H1 (cell line): ENCODE data around the gene KLC4. TPM values are rescaled to one million over a fixed set of nuclear protein-coding genes. Genes with fewer than 3 reads are reported as not detected.

Experiments used
- CTCF ChIA-PET: fragments of 300-600 bp; sonication (Branson Sonifier 250); formaldehyde crosslinking; loops from one replicate; lab custom pipeline; 2021; ENCODE audit not compliant: partially characterized antibody; lab: Charles Lee
- POLR2A ChIA-PET: fragments of 300-600 bp; sonication (Branson Sonifier 250); formaldehyde crosslinking; loops from one replicate; lab custom pipeline; 2021; ENCODE audit warnings: inconsistent platforms; ENCODE audit not compliant: partially characterized antibody; lab: Charles Lee
- DNase-seq, 2 experiments: peaks; one replicate each; pipeline versions ENCODE4 v3.0.0 to v3.0.0-alpha.2; 2010 to 2022; ENCODE audit warnings: low spot score in 2 of 2, low read depth in 1 of 2, mixed read lengths in 1 of 2
- FAIRE-seq: peaks from 2 replicates; lab custom pipeline; 2011; peaks lifted over from hg19 to GRCh38; lab: Jason Lieb, UNC
- H2AFZ ChIP-seq: 2 replicates; pipeline ENCODE4 v1.8.1; 2012; ENCODE audit warnings: low read length, inconsistent platforms
- H2AK5ac ChIP-seq: 2 replicates; pipeline ENCODE4 v1.6.1; 2013; ENCODE audit warnings: low read depth, low read length
- H2BK120ac ChIP-seq: replicated peaks from 2 replicates; pipeline ENCODE3; 2013; ENCODE audit warnings: low read depth, low read length, inconsistent platforms
- H2BK12ac ChIP-seq: 2 replicates; pipeline ENCODE4 v1.6.1; 2013; ENCODE audit warnings: low read depth, low read length
- H2BK15ac ChIP-seq: 2 replicates; pipeline ENCODE4 v1.6.1; 2013; ENCODE audit warnings: low read length
- H2BK20ac ChIP-seq: 2 replicates; pipeline ENCODE4 v1.6.1; 2013; ENCODE audit warnings: low read length
- H2BK5ac ChIP-seq: 2 replicates; pipeline ENCODE4 v1.6.1; 2013; ENCODE audit warnings: low read depth, low read length
- H3K14ac ChIP-seq: 2 replicates; pipeline ENCODE4 v1.6.1; 2013; ENCODE audit warnings: inconsistent platforms; ENCODE audit not compliant: insufficient read length
- H3K18ac ChIP-seq: 2 replicates; pipeline ENCODE4 v1.6.1; 2013; ENCODE audit warnings: low read length; ENCODE audit errors: extremely low read depth
- H3K23ac ChIP-seq: 2 replicates; pipeline ENCODE4 v1.6.1; 2013; ENCODE audit warnings: inconsistent platforms; ENCODE audit not compliant: insufficient read length
- H3K23me2 ChIP-seq: 2 replicates; pipeline ENCODE4 v1.6.1; 2013; ENCODE audit warnings: low read depth, low read length
- H3K27ac ChIP-seq: 2 replicates; pipeline ENCODE4 v1.6.1; 2011; ENCODE audit warnings: low read depth, low read length, inconsistent platforms
- H3K27me3 ChIP-seq, 4 experiments: replicated peaks in 1 of 4; 1 replicate in 1 of 4; 2 replicates in 3 of 4; pipeline versions ENCODE4 v1.6.1 to v1.8.1; 2011 to 2013; ENCODE audit warnings: low read length in 3 of 4, mild to moderate bottlenecking in 3 of 4, inconsistent platforms in 2 of 4, mixed read lengths in 2 of 4, moderate library complexity in 1 of 4; ENCODE audit not compliant: control insufficient read depth in 3 of 4, insufficient read depth in 3 of 4; ENCODE audit errors: extremely low read depth in 1 of 4
- H3K36me3 ChIP-seq, 4 experiments: 2 replicates each; pipeline versions ENCODE4 v1.6.1 to v1.8.1; 2011 to 2013; ENCODE audit warnings: mild to moderate bottlenecking in 4 of 4, low read length in 3 of 4, moderate library complexity in 2 of 4, control low read depth in 1 of 4, inconsistent platforms in 1 of 4; ENCODE audit not compliant: insufficient read depth in 4 of 4, control insufficient read depth in 2 of 4
- H3K4ac ChIP-seq: replicated peaks from 2 replicates; pipeline ENCODE3; 2013; ENCODE audit warnings: low read length, low read depth, mixed read lengths, inconsistent platforms; ENCODE audit not compliant: insufficient read length
- H3K4me1 ChIP-seq, 4 experiments: replicated peaks in 1 of 4; 1 replicate in 1 of 4; 2 replicates in 3 of 4; pipeline versions ENCODE4 v1.6.1 to v1.8.1; 2011 to 2013; ENCODE audit warnings: low read length in 3 of 4, inconsistent platforms in 2 of 4, mixed read lengths in 1 of 4; ENCODE audit not compliant: insufficient read depth in 4 of 4, control insufficient read depth in 3 of 4
- H3K4me2 ChIP-seq, 2 experiments: 2 replicates each; pipeline versions ENCODE4 v1.6.1 to v1.8.1; 2011 to 2013; ENCODE audit warnings: low read depth in 2 of 2, low read length in 2 of 2, control low read depth in 1 of 2, inconsistent platforms in 1 of 2, mild to moderate bottlenecking in 1 of 2; ENCODE audit not compliant: insufficient read depth in 1 of 2
- H3K4me3 ChIP-seq, 4 experiments: fragments of 200-600, 300-600 bp in 1 of 4; sonication (generic), shearing (Covaris generic), sonication (Bioruptor Twin) in 1 of 4; 2 replicates each; pipeline versions ENCODE4 v1.5.1 to v1.8.1; 2011 to 2016; ENCODE audit warnings: low read length in 4 of 4, low read depth in 3 of 4, control low read depth in 2 of 4, inconsistent platforms in 2 of 4, mild to moderate bottlenecking in 2 of 4, mixed read lengths in 1 of 4, moderate library complexity in 1 of 4; ENCODE audit not compliant: insufficient read depth in 2 of 4; ENCODE audit errors: extremely low read depth in 1 of 4
- H3K56ac ChIP-seq: replicated peaks from 2 replicates; pipeline ENCODE3; 2013; ENCODE audit warnings: low read depth, mild to moderate bottlenecking, mixed read lengths, low read length, inconsistent platforms; ENCODE audit not compliant: insufficient read length
- H3K79me1 ChIP-seq: 2 replicates; pipeline ENCODE4 v1.6.1; 2013; ENCODE audit warnings: low read depth, low read length, control low read depth
- H3K79me2 ChIP-seq, 2 experiments: 2 replicates each; pipeline versions ENCODE4 v1.6.1 to v1.8.1; 2012 to 2013; ENCODE audit warnings: low read length in 2 of 2, mild to moderate bottlenecking in 2 of 2, inconsistent platforms in 1 of 2; ENCODE audit not compliant: insufficient read depth in 2 of 2, control insufficient read depth in 1 of 2
- H3K9ac ChIP-seq, 4 experiments: replicated peaks in 1 of 4; 1 replicate in 1 of 4; 2 replicates in 3 of 4; pipeline versions ENCODE4 v1.6.1 to v1.8.1; 2011 to 2013; ENCODE audit warnings: low read depth in 3 of 4, low read length in 3 of 4, control low read depth in 2 of 4, mild to moderate bottlenecking in 2 of 4, moderate library complexity in 2 of 4, inconsistent platforms in 1 of 4; ENCODE audit errors: extremely low read depth in 1 of 4
- H3K9me3 ChIP-seq, 2 experiments: 2 replicates each; pipeline versions ENCODE4 v1.6.1 to v1.8.1; 2012 to 2013; ENCODE audit warnings: mild to moderate bottlenecking in 2 of 2, moderate library complexity in 2 of 2, control low read depth in 1 of 2, inconsistent platforms in 1 of 2, low read depth in 1 of 2, low read length in 1 of 2, mixed read lengths in 1 of 2; ENCODE audit not compliant: insufficient read depth in 2 of 2
- H4K20me1 ChIP-seq, 2 experiments: replicated peaks in 1 of 2; 2 replicates each; pipeline versions ENCODE3 to v1.8.1; 2011 to 2013; ENCODE audit warnings: inconsistent platforms in 2 of 2, low read length in 2 of 2, mild to moderate bottlenecking in 1 of 2; ENCODE audit not compliant: insufficient read depth in 2 of 2, control insufficient read depth in 1 of 2
- H4K5ac ChIP-seq: 2 replicates; pipeline ENCODE4 v1.6.1; 2013; ENCODE audit warnings: low read length, low read depth, mixed read lengths, inconsistent platforms; ENCODE audit not compliant: insufficient read length
- H4K8ac ChIP-seq: 2 replicates; pipeline ENCODE4 v1.8.0; 2013; ENCODE audit warnings: mild to moderate bottlenecking, moderate library complexity, low read length, inconsistent platforms; ENCODE audit not compliant: insufficient read depth; ENCODE audit errors: extremely low read depth
- H4K91ac ChIP-seq: replicated peaks from 2 replicates; pipeline ENCODE3; 2013; ENCODE audit warnings: low read length, mixed read lengths, inconsistent platforms; ENCODE audit not compliant: insufficient read length
- RBBP5 ChIP-seq: IDR thresholded peaks from 2 replicates; pipeline ENCODE4 v1.7.1; 2012; ENCODE audit warnings: low read depth, mild to moderate bottlenecking, inconsistent platforms, low read length, moderate library complexity, borderline replicate concordance
- SIN3A ChIP-seq, 2 experiments: IDR thresholded peaks in 1 of 2; conservative IDR thresholded peaks in 1 of 2; 2 replicates each; pipeline ENCODE4 v1.6.1; 2011 to 2012; ENCODE audit warnings: low read length in 2 of 2, improper control_type of control experiment in 1 of 2, low read depth in 1 of 2, mild to moderate bottlenecking in 1 of 2
- TAF7 ChIP-seq: optimal IDR thresholded peaks from 2 replicates; pipeline ENCODE3; 2011; ENCODE audit warnings: low read depth, mild to moderate bottlenecking, inconsistent platforms, low read length, moderate library complexity, borderline replicate concordance
- WGBS, 2 experiments: shearing (Covaris generic) in 1 of 2; methylation state at CpG; one replicate each; pipeline versions ENCODE4 v1.1.6 to v1.1.7; 2013 to 2015; ENCODE audit warnings: low lambda C conversion rate in 2 of 2, mixed read lengths in 2 of 2, inconsistent platforms in 1 of 2, low coverage in 1 of 2, missing lambda C conversion rate in 1 of 2; ENCODE audit not compliant: insufficient replicate concordance in 2 of 2, insufficient coverage in 1 of 2, insufficient read length in 1 of 2; ENCODE audit errors: extremely low coverage in 1 of 2, missing lambda C conversion rate in 1 of 2; 5-methylcytosine and 5-hydroxymethylcytosine counted together
- polyA plus RNA-seq, 7 experiments: library from polyadenylated mRNA; depleted of rRNA in 3 of 7; stranded (reverse) in 5 of 7; unstranded in 2 of 7; fragments of >200 nt in 5 of 7; fragments of 200-250 nt in 2 of 7; gene quantifications; 1 replicate in 5 of 7; 2 replicates in 1 of 7; 4 replicates in 1 of 7; pipeline versions ENCODE4 v1.2.1 to v1.2.3, GENCODE V29; 2011 to 2013; ENCODE audit warnings: missing spikeins in 2 of 7, mixed read lengths in 2 of 7
- total RNA-seq: library from RNA; stranded (reverse); fragmentation: NEBNext Ultra II Directional; extraction: Animal tissue kit (Norgen Biotek cat#: 25700); gene quantifications from 2 replicates; pipeline ENCODE4 v1.2.1, GENCODE V29; 2021

The KLC4 gene
- total and polyA plus RNA-seq, 2 of the 8 experiments (the other 6 are each of a cell fraction or from before 2014, with no cell fraction given) = 15.7 to 28.5 TPM

GRCh38 chr6:43077333-43077809 is 17.9 kb downstream of the KLC4 start:
- Histone ChIP-seq H3K36me3 (peaks cover 0 to 2% (median 0%) of the 10 kb centered on the region in 4 experiments; a peak in 2 of 8 replicates), H3K9me3 (no peaks in the 10 kb centered on the region), H3K27ac (no peak overlapping the region), H2BK120ac (no peak overlapping the region), H3K4me1 (peaks cover 6 to 17% (median 9%) of the 10 kb centered on the region in 4 experiments; a peak in 6 of 7 replicates), H3K4ac (no peak overlapping the region), H3K79me1 (peaks cover 10% of the 10 kb centered on the region), H3K79me2 (peaks cover 12 to 55% of the 10 kb centered on the region in 2 experiments), H4K8ac (no peak overlapping the region), H3K14ac (no peak overlapping the region), H3K23me2 (peaks cover 10% of the 10 kb centered on the region; the same call in 1 of the 2 replicates), H3K56ac (no peak overlapping the region), H3K18ac (peak overlapping the region; percentile 32; the same call in 1 of the 2 replicates), H3K4me3 (peak overlapping the region; percentile 84 to 95 (median 94)), H4K5ac (no peak overlapping the region), H2BK12ac (no peak overlapping the region), H2BK5ac (no peak overlapping the region), H4K91ac (no peak overlapping the region), H2AK5ac (no peak overlapping the region), H2BK15ac (0 out of 2 replicates have a peak overlapping the region, but pooled peaks have one; percentile 46), H2BK20ac (0 out of 2 replicates have a peak overlapping the region, but pooled peaks have one; percentile 32), H3K27me3 (0 out of 7 replicates have a peak, but pooled peaks cover 0 to 2% (median 0%) of the 10 kb centered on the region in 4 experiments), H2AFZ (no peak overlapping the region), H3K9ac (peak overlapping the region in 3 of 4 experiments; percentile 14 to 88 (median 81); a peak in 3 of 7 replicates), H3K4me2 (peak overlapping the region; percentile 68 to 72), H4K20me1 (peaks cover 12 to 14% of the 10 kb centered on the region in 2 experiments), H3K23ac (no peak overlapping the region)
- DNase-seq = no peak
- ChIA-PET CTCF (interaction anchor here (0.6 to 4.8 kb wide), 13 partner anchors 8 to 261 kb away, joined by 3 to 40 read pairs (median 5); no protein-coding TSS in a partner anchor), POLR2A (interaction anchor here (0.6 to 5.0 kb wide), 28 partner anchors 8 to 169 kb away, joined by 3 to 43 read pairs (median 5); partner anchors contain the start of genes CUL7, CUL9, KLC4 and KLHDC3)
- FAIRE-seq = no peak
- WGBS, 2 experiments = 36% methylated on average over 8 of the region's 8 CpGs; no CpG with 5 or more reads in 1 of the 2 experiments
- TF ChIP-seq TAF7 = no peak
- TF ChIP-seq RBBP5 = no peak
- TF ChIP-seq SIN3A (conservative IDR thresholded peaks at IDR 0.05 in 1 of 2, IDR thresholded peaks at IDR 0.05 in 1 of 2; ENCODE audit: low read depth in 1 of 2, low read length in 2 of 2) = 0 out of 4 replicates have a peak, but pooled peaks of 1 of the 2 experiments have one; percentile 62
